B cell (primary cell): ENCODE results near the gene SSUH2. TPM values are rescaled to one million over a fixed set of nuclear protein-coding genes. Genes with fewer than 3 reads are reported as not detected.

Experiments
- ATAC-seq: fragments of 200-7000 bp; cut with Tn5 transposase; one replicate; pipeline ENCODE4 v1.10.0; 2021; ENCODE audit warnings: low read depth, mild to moderate bottlenecking, moderate number of reproducible peaks, moderate library complexity
- CTCF ChIA-PET: fragments of 350-600 bp; sonication (Branson Sonifier 250); formaldehyde crosslinking; loops from one replicate; lab custom pipeline; 2021; ENCODE audit warnings: antibody characterized with exemption, inconsistent platforms; lab: Charles Lee
- POLR2A ChIA-PET: fragments of 350-600 bp; sonication (Branson Sonifier 250); formaldehyde crosslinking; loops from one replicate; lab custom pipeline; 2021; ENCODE audit warnings: antibody characterized with exemption; lab: Charles Lee
- DNase-seq: peaks from one replicate; pipeline ENCODE4 v3.0.0; 2013
- H2AFZ ChIP-seq: 2 replicates; pipeline ENCODE4 v1.6.1; 2012; ENCODE audit warnings: mild to moderate bottlenecking, low read depth, low read length; ENCODE audit not compliant: insufficient read depth, poor library complexity, severe bottlenecking
- H3K27ac ChIP-seq, 2 donors: 1 replicate in 1 of 2; 2 replicates in 1 of 2; pipeline ENCODE4 v1.5.1; 2012 to 2013; ENCODE audit warnings: low read length in 2 of 2, mild to moderate bottlenecking in 2 of 2, moderate library complexity in 1 of 2
- H3K27me3 ChIP-seq, 4 experiments: fragments of 200-600 bp in 1 of 4; sonication (generic) in 1 of 4; replicated peaks in 1 of 4; 1 replicate in 2 of 4; 2 replicates in 2 of 4; pipeline versions ENCODE4 v1.6.1 to v1.7.0; 2013 to 2016; ENCODE audit warnings: low read length in 3 of 4, mild to moderate bottlenecking in 2 of 4, mixed read lengths in 1 of 4, moderate library complexity in 1 of 4; ENCODE audit not compliant: insufficient read depth in 4 of 4, control insufficient read depth in 3 of 4; ENCODE audit errors: control extremely low read depth in 1 of 4
- H3K36me3 ChIP-seq, 2 experiments: replicated peaks in 1 of 2; 1 replicate in 1 of 2; 2 replicates in 1 of 2; pipeline versions ENCODE4 v1.6.1 to v1.7.1; 2013; ENCODE audit warnings: low read length in 1 of 2; ENCODE audit not compliant: insufficient read depth in 2 of 2, control insufficient read depth in 1 of 2; ENCODE audit errors: control extremely low read depth in 1 of 2, extremely low read depth in 1 of 2
- H3K4me1 ChIP-seq, 2 donors: fragments of 200-600 bp in 1 of 2; sonication (generic) in 1 of 2; 1 replicate in 1 of 2; 2 replicates in 1 of 2; pipeline versions ENCODE4 v1.5.1 to v1.6.1; 2013 to 2017; ENCODE audit warnings: low read length in 2 of 2; ENCODE audit not compliant: control insufficient read depth in 2 of 2, insufficient read depth in 2 of 2
- H3K4me2 ChIP-seq: replicated peaks from 2 replicates; pipeline ENCODE3; 2012; ENCODE audit warnings: mild to moderate bottlenecking, low read depth, low read length; ENCODE audit not compliant: poor library complexity, severe bottlenecking
- H3K4me3 ChIP-seq, 5 experiments: fragments of 200-600 bp in 1 of 5; sonication (generic) in 1 of 5; 1 replicate in 3 of 5; 2 replicates in 2 of 5; pipeline versions ENCODE4 v1.5.1 to v1.7.0; 2011 to 2016; ENCODE audit warnings: low read length in 4 of 5, mild to moderate bottlenecking in 4 of 5, low read depth in 2 of 5, control low read depth in 1 of 5, moderate library complexity in 1 of 5; ENCODE audit not compliant: insufficient read depth in 1 of 5; ENCODE audit errors: control extremely low read depth in 1 of 5, extremely low read depth in 1 of 5
- H3K79me2 ChIP-seq: fragments of 200-600 bp; sonication (generic); one replicate; pipeline ENCODE4 v1.6.0; 2016; ENCODE audit warnings: low read length; ENCODE audit not compliant: control insufficient read depth, insufficient read depth
- H3K9ac ChIP-seq: fragments of 200-600 bp; sonication (generic); 2 replicates; pipeline ENCODE4 v1.6.1; 2017; ENCODE audit warnings: mild to moderate bottlenecking, low read length, moderate library complexity
- H3K9me3 ChIP-seq, 3 donors: one replicate each; pipeline versions ENCODE4 v1.6.1 to v1.7.1; 2013; ENCODE audit warnings: low read length in 2 of 3; ENCODE audit not compliant: control insufficient read depth in 2 of 3, insufficient read depth in 1 of 3; ENCODE audit errors: control extremely low read depth in 1 of 3
- H4K20me1 ChIP-seq: 2 replicates; pipeline ENCODE4 v1.6.0; 2012; ENCODE audit warnings: mild to moderate bottlenecking, low read length; ENCODE audit not compliant: insufficient read depth, control insufficient read depth, poor library complexity, severe bottlenecking
- H3K27ac Mint-ChIP-seq: one replicate; pipeline ENCODE4 v1.8.0; 2021; ENCODE audit warnings: mixed read lengths
- H3K27me3 Mint-ChIP-seq: one replicate; pipeline ENCODE4 v1.8.0; 2021; ENCODE audit warnings: mixed read lengths
- H3K4me1 Mint-ChIP-seq: one replicate; pipeline ENCODE4 v1.8.0; 2021; ENCODE audit warnings: mixed read lengths
- H3K4me3 Mint-ChIP-seq: one replicate; pipeline ENCODE4 v1.8.0; 2021; ENCODE audit warnings: mixed read lengths
- H3K9me3 Mint-ChIP-seq: one replicate; pipeline ENCODE4 v1.8.0; 2022; ENCODE audit warnings: mixed read lengths; ENCODE audit not compliant: insufficient read depth
- CTCF ChIP-seq: fragments of 200-600 bp; IDR thresholded peaks from one replicate; pipeline ENCODE4 v1.8.0; 2022; ENCODE audit warnings: antibody characterized with exemption, mild to moderate bottlenecking
- EZH2 ChIP-seq: IDR thresholded peaks from 2 replicates; pipeline ENCODE4 v1.6.1; 2012; ENCODE audit warnings: borderline replicate concordance, low read depth, mild to moderate bottlenecking, moderate library complexity, low read length; ENCODE audit not compliant: insufficient read depth, poor library complexity, severe bottlenecking
- whole genome bisulfite sequencing: methylation state at CpG from one replicate; pipeline ENCODE4 v1.1.5; 2013; ENCODE audit warnings: missing lambda C conversion rate; ENCODE audit not compliant: insufficient coverage; 5-methylcytosine and 5-hydroxymethylcytosine counted together
- intact Hi-C: fragments of 100-400 bp; cut with micrococcal nuclease; formaldehyde crosslinking; loops from one replicate; pipeline ENCODE4 v1.10.0; 2022
- polyA plus RNA-seq: library from polyadenylated mRNA; depleted of rRNA; stranded (reverse); fragments of >200 nt; gene quantifications from 2 replicates; pipeline ENCODE4 v1.2.3, GENCODE V29; 2012
- total RNA-seq, 2 donors: library from RNA; stranded (reverse); fragments of 120-200 nt in 1 of 2; gene quantifications; 1 replicate in 1 of 2; 2 replicates in 1 of 2; pipeline versions ENCODE4 v1.2.3 to v1.2.4, GENCODE V29; 2013 to 2022

SSUH2 gene
- total and polyA plus RNA-seq, 2 donors (not counting 1 experiment from before 2014, with no cell fraction given): not detected

- intact Hi-C loops: no loop called here
- Mint-ChIP-seq H3K9me3 (no peaks in the 10 kb centered on the region), H3K4me1 (no peaks in the 10 kb centered on the region), H3K27me3 (peaks cover 4% of the 10 kb centered on the region), H3K27ac (no peak overlapping the region), H3K4me3 (no peak overlapping the region)
- no peaks in the 10 kb centered on the region for H3K4me1 ChIP-seq
- no peaks in the 10 kb centered on the region for H3K79me2 ChIP-seq
- no peak overlapping the region for H3K9ac ChIP-seq
- WGBS: 94% methylated on average over 2 of the region's 14 CpGs
- no peak overlapping the region for H2AFZ ChIP-seq
- POLR2A ChIA-PET: no interaction called here
- TF ChIP-seq CTCF: no peak
- TF ChIP-seq EZH2: no peak
- DNase-seq (no peak), ATAC-seq (no peak)
- no peak overlapping the region for H3K4me3 ChIP-seq
- H3K27ac ChIP-seq: no peak overlapping the region
- CTCF ChIA-PET: no interaction called here
- no peaks in the 10 kb centered on the region for H3K9me3 ChIP-seq
- no peak overlapping the region for H3K4me2 ChIP-seq
- no peaks in the 10 kb centered on the region for H3K27me3 ChIP-seq
- no peaks in the 10 kb centered on the region for H3K36me3 ChIP-seq
- no peaks in the 10 kb centered on the region for H4K20me1 ChIP-seq
These were observed 28.6 kb upstream of the SSUH2 start for GRCh38 chr3:8673083-8673737.

GRCh38 chr3:8669019-8669418 is 24.4 kb upstream of the SSUH2 start:
- peaks cover 14% of the 10 kb centered on the region for H3K4me1 Mint-ChIP-seq
- Histone ChIP-seq H3K79me2 (no peaks in the 10 kb centered on the region), H3K4me3 (no peak overlapping the region), H3K4me1 (peaks cover 10 to 13% of the 10 kb centered on the region in 2 donors), H3K4me2 (no peak overlapping the region), H3K9ac (no peak overlapping the region), H3K9me3 (no peaks in the 10 kb centered on the region), H3K27me3 (no peaks in the 10 kb centered on the region), H4K20me1 (no peaks in the 10 kb centered on the region), H3K36me3 (no peaks in the 10 kb centered on the region), H3K27ac (no peak overlapping the region), H2AFZ (no peak overlapping the region)
- peaks cover 5% of the 10 kb centered on the region for H3K27me3 Mint-ChIP-seq
- no peak for TF ChIP-seq CTCF
- TF ChIP-seq EZH2: no peak
- no peak for DNase-seq
- ATAC-seq: no peak
- intact Hi-C loops: no loop called here
- POLR2A ChIA-PET: no interaction called here
- no peaks in the 10 kb centered on the region for H3K9me3 Mint-ChIP-seq
- H3K27ac Mint-ChIP-seq: no peak overlapping the region
- CTCF ChIA-PET: no interaction called here
- no peak overlapping the region for H3K4me3 Mint-ChIP-seq
- no CpG with 5 or more reads among the region's 2 CpGs for WGBS
